Gastrocnemius medialis (tissue), 4 donors: Measurements from ENCODE around the gene FRZB.

ENCODE experiments used
- CTCF ChIP-seq, 5 experiments: fragments of 450-650 bp in 3 of 5; fragments of 200-600 bp in 2 of 5; sonication (generic) in 2 of 5; IDR thresholded peaks in 4 of 5; conservative IDR thresholded peaks in 1 of 5; 1 replicate in 4 of 5; 2 replicates in 1 of 5; pipeline ENCODE4 v1.5.1; 2016 to 2019; ENCODE audit warnings: antibody characterized with exemption in 5 of 5, mild to moderate bottlenecking in 3 of 5, moderate library complexity in 3 of 5
- POLR2A ChIP-seq, 2 donors: fragments of 450-650 bp; IDR thresholded peaks; one replicate each; pipeline ENCODE4 v1.6.1; 2017; ENCODE audit warnings: antibody characterized with exemption in 2 of 2, mild to moderate bottlenecking in 2 of 2, moderate library complexity in 2 of 2

- no peak for TF ChIP-seq CTCF (IDR thresholded peaks at IDR 0.05 in 4 of 5, conservative IDR thresholded peaks at IDR 0.05 in 1 of 5)
- TF ChIP-seq POLR2A (IDR thresholded peaks at IDR 0.05): no peak
Observed at GRCh38 chr2:182901748-182902147, 35.3 kb upstream of the FRZB start.
